HG03135 (cell line): Measurements from ENCODE around the gene PCDH15.

Experiments
- ATAC-seq: cut with Tn5 transposase; IDR thresholded peaks from one replicate; pipeline ENCODE4 v1.9.1; 2021; ENCODE audit warnings: mild to moderate bottlenecking, moderate library complexity; ENCODE audit not compliant: unreplicated experiment

The PCDH15 gene

DNA sequence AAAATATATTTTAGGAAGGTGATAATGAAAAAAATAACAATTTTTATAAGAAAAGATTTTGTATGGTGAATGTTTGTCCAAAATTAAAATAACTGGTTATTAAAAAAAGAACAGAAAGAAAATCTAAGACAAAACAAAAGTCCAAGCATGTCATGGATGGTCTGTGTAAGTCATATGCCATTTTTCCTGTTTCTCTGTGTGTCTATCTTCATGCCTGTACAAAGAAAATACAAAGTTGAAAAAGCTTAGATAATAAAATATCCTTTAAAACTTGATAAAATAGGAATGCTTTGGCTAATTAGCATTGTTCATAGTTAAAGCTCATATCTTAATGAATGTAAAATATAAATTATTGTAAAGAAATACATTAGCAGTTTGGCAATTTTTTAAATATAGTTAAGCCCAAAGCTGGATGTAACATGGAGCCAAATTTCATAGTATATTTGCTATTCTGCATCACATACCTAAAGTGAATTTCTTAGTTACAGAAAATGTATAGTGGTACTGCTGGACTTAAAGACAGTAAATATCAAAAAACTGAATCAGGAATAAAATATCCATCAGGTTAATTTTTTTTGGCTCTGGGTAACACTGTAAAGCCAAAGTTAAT, 661.1 kb downstream of the PCDH15 start:
- no peak for ATAC-seq

DNA sequence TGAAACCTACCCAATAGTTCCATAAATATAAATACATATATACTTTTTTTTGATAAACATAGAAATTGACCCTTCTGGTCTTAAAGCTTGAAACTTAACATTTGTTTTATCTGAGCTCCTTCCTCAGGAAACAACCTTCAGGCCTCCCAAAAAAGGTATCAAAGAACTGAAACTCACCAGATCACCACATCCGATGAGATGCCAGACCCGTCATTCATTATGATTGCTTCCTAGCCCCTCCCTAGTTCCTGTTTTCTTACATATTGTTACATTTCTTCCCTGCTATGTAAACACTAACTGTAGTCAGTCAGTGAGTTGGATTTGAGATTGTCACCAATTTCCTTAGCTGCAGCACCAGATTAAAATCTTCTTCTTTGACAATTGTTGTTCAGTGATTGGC, 663.6 kb downstream of the PCDH15 start:
- no peak for ATAC-seq

DNA sequence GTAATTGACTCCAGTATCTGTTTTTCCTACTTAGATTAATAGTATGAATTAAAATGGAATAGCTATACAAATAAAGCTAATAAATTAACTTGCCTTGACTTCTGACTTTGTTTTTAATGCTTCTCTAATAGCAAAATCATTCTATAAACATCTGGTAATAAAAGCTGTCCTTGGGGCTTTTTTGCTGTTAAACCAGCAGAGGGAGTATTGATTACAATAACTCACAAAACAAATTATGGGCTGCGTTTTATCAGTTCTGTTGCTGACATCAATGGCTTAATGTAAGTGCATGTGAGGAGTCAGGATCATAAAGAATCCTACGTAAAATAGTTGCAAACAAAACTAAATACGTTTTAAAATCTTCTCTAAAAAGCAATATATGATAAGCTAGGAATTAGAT, 667.8 kb downstream of the PCDH15 start:
- no peak for ATAC-seq

DNA sequence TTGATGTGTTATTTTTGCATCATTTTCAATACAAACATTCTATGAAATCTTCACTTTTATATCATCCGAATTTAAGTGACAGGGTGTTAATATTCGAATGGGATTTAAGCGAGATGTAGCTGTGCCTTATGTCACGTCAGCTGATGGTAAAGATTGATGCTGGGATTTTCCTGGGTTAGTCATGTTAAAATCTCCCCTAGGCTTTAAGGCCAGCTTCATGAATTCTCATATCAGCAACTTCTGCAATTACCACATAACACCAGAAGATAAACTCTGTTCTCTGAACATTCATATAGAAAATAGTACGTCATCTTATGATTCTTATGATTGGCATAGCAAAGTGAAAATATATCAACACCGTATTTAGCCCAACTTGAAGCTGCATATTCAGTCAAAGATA, 669.2 kb downstream of the PCDH15 start:
- ATAC-seq: no peak

DNA sequence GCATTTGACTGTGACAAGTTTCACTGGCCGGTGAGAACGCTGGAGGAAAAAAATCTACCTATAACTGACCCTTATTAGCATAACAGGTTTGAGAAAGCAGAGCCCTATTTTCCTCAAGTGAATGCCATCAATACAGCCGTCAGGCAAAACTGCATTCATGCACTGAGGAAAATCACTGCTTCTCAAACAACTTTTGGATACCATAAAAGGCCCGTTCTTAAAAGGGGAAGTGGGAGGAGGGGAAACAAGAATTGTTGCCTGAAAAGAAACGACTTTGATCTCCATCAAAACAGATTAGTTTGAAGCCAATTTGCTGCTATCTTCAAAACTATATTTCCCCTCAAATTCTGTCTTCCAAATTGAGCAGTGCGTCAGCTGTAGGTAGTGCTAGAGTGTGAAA, 670.6 kb downstream of the PCDH15 start:
- ATAC-seq: no peak

DNA sequence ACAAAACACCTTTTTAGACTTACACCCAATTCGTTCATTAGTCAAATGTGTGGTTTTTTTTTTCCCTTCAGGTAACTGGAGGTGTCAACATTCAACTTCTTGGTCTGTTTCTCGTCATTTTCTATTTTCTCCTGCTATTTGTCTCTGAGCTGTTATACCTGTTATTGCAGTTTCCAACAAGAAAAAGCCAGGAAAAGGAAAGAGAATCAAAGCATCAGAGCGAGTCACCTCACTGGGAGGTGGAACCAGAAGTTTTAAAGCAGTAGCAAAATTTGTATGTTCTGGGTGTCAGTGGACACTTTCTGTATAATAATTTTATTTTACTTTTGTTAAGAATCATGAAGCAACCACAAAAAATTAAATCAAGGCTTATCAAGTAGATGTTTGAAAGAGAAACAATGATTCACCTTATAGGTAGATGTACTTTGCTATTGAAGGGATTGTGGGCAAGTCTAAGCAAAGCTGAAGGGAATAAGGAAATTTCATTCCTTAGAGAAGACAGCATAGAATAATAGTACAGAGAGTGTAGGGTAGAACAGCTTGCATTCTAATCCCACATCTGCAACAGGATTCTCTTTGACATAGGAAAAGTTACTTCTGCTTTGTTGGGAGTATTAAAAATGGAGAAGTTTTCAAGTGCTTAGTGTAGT, 675.8 kb downstream of the PCDH15 start:
- ATAC-seq: no peak

DNA sequence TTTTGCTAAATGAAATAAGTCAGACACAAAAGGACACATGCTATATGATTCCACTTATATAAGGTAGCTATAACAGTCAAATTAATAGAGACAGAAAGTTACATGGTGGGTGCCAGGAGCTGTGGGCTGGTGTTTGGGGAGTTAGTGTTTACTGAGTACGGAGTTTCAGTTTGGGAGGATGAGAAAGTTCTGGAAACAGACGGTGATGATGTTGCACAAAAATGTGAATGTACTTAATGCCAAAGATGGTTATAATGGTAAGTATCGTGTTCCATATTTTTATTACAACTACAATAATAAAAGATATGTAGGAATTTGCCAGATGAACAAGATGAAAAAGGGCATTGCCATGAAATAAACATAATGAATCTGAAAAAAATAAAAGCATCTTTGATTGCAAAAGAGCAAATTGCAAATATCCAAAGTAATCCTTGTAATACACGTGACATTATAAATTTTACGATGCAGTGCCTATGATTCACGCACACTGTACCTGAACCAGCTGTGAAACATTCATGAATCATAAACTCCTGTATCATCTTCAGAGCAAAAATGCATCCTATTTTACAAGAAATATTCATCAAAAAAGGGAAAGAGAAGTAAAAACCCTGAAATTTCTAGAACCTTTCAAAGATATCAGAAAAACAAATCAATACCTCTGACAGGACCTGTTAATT, 676.7 kb downstream of the PCDH15 start:
- ATAC-seq: no peak

DNA sequence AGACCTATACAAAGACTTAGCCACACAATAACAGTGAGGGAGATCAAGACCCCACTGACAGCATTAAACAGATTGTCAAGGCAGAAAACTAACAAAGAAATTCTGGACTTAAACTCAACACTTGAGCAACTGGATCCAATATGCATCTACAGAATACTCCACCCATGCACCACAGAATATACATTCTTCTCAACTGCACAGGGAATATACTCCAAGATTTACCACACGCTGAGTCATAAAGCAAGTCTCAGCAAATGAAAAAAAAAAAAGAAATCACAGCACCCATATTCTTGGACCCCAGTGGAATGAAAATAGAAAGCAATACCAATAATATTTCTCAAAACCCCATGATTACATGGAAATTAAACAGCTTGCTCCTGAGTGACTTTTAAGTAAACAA, 680.2 kb downstream of the PCDH15 start:
- ATAC-seq: no peak

DNA sequence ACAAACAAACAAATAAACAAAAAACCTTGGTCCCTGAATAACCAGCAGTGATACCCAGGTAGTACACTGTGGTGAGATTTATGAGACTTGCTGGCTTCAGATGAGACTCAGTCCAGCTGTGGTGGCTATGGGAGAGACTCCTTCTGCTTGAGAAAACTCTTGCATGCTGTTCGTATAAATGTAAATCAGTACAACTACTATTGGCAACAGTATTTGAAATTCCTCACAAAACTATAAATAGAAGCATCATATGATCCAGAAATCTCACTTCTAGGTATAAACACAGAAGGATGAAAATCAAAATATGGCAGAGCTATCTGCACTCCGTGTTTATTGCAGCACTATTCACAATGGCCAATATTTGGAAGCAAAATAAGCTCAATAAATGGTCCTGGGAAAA, 692.1 kb downstream of the PCDH15 start:
- no peak for ATAC-seq

DNA sequence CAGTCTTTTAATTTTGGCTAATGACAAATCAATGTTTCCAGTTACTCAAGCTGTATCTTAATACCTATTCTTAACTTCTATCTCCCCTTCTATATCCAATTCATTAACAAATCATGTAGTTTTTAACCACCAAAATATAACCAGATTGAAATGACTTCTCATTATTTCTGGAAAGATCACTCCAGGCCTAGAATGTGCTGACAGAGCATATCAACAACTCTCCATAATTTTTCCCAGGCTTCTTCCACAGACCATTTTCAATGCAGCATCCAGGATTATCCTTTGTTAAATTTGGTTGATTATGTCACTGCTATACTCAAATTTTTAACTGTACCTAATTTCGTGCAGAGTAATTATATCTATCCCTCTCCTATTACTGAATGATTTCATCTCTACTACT, 704.1 kb downstream of the PCDH15 start:
- no peak for ATAC-seq

DNA sequence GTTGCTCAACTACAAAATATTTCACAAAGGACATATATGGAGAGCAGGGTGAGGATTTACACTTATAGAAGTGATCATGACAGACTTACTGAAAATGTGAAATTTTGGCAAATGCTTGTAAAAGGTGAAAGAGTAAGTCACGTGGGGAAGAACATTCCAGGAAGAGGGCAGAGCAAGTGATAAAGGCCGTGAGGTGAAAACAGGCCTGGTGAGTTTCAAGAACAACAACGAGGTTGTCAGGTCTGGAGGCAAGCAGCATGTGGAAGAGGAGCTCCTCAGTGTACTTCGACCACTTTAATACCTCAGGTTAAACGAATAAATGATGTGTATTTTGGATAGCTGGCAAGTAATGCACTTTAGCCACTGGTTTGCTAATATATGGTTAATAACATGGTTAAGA, 706.7 kb downstream of the PCDH15 start:
- ATAC-seq: no peak

DNA sequence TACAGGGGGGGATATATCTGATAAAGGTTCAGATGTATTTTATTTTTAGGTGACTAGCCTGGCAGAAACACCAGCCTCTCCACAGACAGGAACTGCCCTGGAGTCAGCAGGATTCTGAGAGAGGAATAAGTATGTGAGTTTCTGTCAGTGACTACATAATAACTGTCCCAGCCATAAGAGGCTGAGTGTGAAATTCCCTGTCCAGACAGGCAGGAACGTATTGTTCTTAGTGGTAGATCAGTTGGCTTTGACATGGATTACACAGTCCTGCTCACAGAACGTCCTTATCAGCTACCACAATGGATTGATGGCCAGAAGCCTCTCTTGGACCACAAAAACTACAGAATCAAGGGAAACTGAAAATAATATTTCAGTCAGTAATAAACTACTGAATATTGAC, 709.8 kb downstream of the PCDH15 start:
- no peak for ATAC-seq

DNA sequence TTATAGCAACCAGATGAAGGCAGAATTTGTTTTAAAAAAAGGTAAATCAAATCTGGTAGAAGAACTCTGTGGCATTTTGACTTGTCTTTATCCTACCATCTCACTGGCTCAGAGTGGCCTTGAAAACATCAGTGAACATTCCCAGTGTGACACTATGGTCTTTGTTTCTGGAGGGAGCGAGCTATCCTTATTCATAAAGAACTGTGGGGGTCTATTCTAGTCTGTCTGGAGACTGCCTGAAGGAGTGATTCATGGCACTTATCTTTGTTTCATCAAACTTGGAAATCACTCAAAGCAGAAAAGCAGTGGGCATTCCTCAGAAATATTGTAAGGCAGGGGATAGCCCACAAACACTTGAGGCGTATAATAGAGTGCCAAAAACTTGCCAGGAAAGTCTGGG, 719.1 kb downstream of the PCDH15 start:
- no peak for ATAC-seq

DNA sequence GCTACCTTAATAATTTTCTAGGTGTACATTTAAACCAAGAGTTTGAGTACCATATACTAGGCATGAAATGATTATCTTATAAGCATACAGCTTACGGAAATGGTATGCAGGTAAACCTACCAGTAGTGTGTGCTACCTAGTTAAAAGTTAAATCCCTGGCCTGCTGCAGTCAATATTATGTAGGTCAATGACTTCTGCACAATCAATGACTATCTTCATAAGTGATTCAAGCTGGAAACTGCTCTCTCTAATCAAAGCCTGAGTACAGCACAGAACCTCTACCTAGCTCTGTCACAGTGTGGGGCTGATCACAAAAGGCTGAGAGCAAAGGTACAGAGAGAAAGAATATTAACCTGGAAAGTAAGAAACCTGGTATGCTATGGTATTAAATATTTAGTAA, 733.7 kb downstream of the PCDH15 start:
- no peak for ATAC-seq

DNA sequence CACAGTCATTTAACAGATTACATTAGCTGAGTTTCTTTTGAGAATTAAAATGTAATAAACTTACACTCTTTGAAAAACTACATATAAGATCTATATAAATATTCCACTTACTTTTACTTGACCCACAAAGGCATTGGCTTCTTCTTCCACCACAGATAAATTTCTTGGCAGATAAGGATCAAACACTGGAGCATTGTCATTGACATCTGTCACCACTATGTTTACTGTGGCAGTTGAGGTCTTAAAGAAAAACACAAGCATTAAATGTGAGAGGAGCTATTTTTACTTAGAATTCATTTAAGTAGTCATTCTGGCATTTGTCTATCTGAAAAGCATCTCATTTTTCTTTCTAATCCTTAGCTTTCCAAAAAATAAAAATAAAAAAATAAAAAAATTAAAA, 734.4 kb downstream of the PCDH15 start:
- no peak for ATAC-seq

DNA sequence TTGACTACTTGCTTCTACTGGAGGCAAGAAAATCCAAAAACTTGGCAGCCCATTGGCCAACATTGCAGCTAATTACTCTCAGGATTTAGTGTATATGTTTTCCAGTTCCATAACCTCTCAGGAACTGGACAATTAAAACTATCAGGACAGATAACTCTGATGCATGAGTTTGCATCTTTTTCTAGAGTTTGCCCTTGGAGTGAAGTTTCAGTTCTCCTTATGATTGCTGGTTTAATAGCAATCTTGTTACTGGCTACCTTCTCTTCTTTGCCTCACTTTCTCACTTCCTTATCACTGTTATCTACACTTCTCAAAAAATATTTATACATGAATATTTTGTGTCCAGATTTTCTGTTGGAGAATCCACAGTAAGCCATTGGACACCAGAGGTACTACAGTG, 735.9 kb downstream of the PCDH15 start:
- ATAC-seq: no peak

DNA sequence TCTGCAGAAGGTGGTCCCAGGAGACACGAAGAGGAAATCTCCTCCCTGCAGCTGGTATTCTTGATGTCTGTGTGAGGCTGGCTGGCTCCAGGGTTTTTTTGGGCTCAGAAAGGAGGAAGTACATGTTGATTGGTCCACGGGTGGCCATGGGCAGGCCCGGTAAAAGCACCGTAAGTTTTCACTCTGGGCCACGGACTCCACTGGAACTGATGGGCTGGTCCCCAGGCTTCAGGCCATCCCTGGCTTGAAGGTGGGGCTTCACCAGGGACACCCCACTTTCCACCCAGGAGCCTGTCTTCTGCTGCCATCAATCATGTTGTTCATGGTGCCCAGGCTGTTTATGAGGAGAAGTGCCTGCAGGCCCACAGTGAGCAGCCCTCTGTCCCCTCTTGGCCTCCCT, 736.8 kb downstream of the PCDH15 start:
- no peak for ATAC-seq

DNA sequence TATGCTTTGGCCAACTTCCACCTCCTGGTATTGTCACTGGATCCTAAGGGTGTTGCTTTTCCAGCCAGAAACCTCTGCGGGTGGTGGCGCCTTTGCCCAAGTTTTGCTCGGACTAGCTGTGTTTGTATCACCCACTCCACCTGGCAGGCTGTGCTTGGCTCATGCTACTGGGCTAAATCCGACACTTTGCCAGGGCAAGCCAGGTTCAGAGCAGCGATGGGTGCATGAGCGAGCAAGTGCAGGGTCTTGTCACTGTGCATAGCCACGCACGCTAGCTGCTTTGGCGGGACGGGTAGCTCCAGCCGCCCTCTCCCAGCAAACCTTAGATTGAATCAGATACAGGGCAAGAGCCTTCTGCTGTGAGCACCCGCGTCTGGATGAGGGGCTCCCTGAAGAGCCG, 737.5 kb downstream of the PCDH15 start:
- no peak for ATAC-seq

DNA sequence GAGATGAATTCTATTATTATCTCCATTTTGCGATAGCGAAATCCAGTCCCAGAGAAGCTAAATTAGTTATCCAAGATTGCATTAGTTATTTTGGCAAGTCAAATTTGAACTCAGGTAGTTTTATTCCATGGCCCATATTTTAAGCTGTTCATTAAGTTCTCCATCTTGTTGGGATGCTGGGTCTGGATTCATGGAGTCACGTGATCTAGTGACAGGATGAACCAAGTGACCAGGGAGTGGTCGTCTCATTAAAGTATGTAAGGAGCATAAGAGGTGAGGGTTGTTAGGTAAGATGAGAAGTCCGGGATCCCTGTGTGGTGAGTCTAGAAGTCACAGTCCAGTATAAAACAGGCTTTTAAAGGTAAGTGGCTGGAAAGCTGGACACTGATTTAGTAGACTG, 740.5 kb downstream of the PCDH15 start:
- ATAC-seq: no peak

DNA sequence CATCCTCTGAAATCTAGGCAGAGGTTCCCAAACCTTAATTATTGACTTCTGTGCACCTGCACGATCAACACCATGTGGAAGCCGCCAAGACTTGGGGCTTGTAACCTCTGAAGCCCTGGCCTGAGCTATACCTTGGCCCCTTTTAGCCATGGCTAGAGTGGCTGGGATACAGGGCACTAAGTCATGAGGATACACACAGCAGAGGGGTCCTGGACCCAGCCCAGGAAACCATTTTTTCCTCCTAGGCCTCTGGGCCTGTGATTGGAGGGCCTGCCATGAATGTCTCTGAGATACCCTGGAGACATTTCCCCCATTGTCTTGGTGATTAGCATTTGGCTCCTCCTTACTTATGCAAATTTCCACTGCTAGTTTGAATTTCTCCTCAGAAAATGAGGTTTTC, 743.7 kb downstream of the PCDH15 start:
- ATAC-seq: no peak

DNA sequence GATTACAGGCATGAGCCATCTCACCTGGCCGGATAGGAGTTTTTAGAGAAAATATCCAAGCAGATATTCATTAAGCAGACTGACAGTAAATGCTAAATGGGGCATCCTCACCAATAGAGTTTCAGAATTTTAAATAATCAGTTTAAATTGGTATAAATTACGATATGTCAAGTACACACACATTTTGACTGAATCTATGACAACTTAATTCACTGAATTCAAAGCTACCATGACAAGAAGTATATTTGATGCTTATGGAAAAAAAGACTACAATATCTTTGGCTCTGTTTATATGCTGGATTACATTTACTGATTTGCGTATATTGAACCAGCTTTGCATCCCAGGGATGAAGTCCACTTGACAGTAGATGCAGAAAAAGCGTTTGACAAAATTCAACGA, 774.7 kb downstream of the PCDH15 start:
- ATAC-seq: no peak

DNA sequence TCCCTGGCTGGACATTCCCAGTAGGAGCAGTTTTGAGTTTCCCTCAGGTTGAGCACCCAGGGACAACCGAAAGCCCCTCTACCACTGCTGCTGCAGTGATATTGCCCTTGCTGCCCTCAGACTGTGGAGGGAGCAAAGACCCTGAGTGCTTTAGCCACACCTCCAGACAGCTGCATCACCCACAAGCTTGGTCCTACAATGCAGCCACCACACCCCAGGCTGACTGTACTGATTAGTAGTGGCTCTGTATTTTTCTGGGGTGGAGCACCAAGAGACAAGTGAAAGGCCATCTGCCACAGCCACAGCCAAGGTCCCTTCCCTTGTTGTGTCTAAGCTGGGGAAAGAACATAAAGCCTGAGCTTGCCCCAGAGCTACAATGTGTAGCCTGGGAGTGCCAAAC, 789.9 kb downstream of the PCDH15 start:
- ATAC-seq: no peak
